Stimulated activated CD4-positive, alpha-beta T cell treated with anti-CD3 and anti-CD28 coated beads, TNF-alpha, amount 100 ng/mL, for 48 hours (primary cell): ENCODE measurements around the gene CDC42EP2.
A peak's percentile ranks its signal among the peaks of the same experiment; 100 is the strongest.
"Not testable (repeated sequence)": the region's sequence is repeated elsewhere in the genome, so short reads cannot be mapped to it uniquely, and the experiment has no call there.

Experiments
- DNase-seq, 3 donors: peaks; one replicate each; pipeline ENCODE4 v3.0.0-alpha.2; 2020; ENCODE audit warnings: low read depth in 3 of 3

CDC42EP2 gene

DNA sequence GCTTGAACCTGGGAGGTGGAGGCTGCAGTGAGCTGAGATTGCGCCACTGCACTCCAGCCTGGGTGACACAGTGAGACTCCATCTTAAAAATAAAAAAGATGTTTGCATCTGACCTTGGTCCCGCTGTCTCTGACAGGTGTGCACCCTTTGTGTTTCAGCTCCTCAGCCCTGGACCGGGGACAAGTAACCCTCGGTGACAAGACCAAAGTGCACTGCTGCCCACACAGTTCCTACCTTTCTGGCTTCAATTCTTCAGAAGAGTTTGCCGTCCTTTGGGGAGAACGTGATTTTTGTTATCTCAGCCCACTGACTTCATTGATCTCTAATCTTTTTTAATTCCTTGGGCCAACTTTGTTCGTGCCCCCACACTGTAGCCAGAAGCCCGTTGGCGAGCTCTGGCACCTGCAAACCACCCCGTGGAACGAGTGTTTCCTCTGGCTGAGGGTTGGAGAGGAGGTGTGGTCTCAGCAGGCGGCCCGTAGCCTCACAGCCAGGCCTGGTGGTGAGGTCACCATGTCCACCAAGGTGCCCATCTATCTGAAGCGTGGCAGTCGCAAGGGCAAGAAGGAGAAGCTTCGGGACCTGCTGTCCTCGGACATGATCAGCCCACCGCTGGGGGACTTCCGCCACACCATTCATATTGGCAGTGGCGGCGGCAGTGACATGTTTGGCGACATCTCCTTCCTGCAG, 5.9 kb downstream of the CDC42EP2 start:
- DNase-seq, result no peak

DNA sequence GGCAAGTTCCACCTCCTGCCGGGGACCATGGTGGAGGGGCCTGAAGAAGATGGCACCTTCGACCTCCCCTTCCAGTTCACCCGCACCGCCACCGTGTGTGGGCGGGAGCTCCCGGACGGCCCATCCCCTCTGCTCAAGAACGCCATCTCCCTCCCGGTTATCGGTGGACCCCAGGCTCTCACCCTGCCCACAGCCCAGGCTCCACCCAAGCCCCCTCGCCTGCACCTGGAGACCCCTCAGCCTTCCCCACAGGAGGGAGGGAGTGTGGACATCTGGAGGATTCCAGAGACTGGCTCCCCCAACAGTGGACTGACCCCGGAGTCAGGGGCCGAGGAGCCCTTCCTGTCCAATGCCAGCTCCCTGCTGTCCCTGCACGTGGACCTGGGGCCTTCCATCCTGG, 6.4 kb downstream of the CDC42EP2 start:
- no peak for DNase-seq

DNA sequence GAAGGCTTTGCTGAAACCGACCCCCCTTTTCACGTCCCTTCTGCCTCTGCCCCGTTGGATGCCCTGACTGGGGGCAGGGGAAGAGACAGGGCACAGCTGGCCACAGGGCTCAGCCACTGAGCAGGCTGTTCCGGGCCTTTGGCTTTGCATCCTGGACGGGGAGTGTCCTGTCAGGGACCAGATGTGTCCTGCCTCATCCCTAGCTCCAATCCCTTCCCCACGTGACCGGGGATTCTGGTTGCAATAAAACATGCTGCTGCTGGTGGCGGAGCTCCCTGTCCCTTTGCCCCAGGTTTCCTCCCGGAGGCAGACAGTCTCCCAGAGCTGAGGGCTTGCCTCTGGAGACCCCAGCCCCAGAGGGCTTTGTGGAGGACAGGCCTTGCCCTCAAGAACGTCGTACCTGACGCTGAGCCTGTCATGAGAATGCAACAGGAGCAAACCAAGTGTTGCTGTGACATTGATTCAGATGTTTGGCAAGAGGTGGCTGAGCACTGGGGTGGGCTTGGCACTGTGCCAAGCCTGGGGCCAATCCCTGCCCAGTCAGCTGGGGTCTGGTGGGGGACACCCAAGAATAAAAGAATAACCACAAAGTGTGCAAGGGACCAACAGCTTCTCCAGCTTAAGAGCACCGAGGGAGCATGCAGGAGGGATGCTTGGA, 7.3 kb downstream of the CDC42EP2 start:
- DNase-seq, result no peak

DNA sequence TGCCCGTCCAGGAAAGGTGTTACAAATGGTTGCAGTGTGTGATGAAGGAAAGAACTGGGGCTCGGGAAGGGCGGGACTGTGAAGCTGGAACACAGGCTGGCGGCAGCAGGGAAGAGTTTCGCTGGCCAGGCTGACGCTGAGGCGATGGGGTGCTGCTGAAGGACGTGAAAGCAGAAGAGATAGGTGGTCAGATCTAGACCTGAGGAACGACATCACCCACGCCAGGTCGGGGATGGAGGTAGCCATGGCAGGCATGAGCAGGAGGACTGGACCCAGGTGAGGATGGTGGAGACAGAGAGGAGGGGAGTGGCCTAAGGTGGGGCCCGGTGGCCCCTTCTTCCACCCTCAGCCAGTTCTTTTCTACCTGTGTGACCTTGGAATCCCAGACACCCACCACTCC, 9.1 kb downstream of the CDC42EP2 start:
- DNase-seq, result no peak

DNA sequence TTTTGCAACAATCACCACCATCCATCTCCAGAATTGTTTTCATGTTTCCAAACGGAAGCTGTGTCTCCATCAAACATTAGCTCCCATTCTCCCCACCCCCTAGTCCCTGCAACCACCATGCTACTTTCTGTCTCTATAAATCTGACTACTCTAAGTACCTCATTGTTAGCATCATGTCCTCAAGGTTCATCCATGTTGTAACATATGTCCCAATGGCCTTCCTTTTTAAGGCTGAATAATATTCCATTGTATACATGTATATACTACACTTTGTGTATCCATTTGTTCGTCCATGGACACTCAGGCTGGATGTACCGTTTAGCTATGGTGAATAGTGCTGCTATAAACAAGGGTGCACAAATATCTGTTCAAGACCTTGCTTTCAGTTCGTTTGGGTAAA, 10.8 kb downstream of the CDC42EP2 start:
- no peak for DNase-seq

DNA sequence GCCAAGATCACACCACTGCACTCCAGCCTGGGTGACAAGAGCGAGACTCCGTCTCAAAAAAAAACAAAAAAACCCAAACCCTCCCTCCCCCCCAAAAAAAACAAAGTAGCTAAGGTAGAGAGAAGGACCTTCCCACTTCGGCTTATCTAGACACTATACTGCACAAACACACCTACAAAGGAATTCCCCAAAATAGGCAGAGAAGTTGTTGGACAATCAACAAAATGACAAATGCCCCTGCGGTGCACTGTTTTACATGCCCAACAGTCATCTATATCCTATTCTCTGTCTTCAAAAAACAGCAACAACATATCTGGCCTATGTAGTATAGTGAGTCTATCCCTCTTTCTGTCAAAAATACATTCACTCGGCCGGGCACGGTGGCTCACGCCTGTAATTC, 12.4 kb downstream of the CDC42EP2 start:
- DNase-seq, result no peak

DNA sequence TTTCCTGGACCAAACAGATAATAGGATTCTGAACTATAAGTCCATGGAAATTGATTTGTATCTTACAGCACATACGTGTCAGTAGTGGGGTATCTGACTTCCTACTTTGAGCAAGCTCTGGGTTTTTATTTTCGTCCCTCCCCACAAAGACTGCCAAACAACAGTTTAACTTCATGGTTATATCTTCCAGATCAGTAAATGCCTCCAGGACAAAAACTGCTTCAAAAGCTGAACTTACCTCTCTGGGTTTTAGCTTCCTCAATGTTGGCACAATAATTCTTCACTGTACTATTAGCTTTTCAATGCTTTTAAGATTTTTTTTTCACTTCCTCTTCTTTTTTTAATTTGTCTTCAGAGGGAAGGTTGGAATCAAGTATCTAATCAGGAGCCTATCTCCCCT, 14.8 kb downstream of the CDC42EP2 start:
- DNase-seq, result no peak

DNA sequence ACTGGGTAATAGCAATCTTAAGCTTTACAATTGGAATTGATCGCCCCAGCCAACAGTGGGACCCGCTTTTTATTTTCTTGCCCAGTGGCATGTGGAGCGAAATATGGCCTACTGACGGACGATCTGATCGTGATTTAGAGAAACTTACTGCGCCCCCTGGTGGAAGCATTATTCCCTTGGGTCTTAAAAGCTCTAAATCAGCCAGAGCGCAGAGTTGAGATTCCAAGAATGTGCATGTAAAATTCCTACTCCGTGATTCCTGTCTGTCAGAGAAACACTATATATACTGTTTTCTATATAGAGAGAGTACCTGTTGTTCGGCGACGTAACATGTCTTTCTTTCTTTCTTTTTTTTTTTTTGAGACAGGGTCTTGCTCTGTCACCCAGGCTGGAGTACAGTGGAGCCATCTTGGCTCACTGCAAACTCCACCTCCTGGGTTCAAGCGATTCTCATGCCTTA, 15.3 kb downstream of the CDC42EP2 start:
- peak; percentile 65 to 91 (median 84) for DNase-seq

DNA sequence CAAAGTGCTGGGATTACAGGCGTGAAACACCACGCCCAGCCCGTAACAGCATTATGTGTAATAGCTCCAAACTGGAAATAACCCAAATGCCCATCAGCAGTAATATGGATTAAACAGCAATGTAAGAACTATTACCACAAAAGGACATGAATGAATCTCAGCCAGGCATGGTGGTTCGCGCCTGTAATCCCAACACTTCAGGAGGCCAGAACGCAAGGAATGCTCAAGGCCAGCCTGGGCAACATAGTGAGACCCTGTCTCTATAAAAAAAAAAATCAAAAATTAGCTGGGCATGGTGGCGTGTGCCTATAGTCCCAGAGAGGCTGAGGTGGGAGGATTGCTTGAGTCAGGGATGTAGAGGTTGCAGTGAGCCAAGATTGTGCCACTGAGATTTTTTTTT, 15.9 kb downstream of the CDC42EP2 start:
- DNase-seq, result no peak

DNA sequence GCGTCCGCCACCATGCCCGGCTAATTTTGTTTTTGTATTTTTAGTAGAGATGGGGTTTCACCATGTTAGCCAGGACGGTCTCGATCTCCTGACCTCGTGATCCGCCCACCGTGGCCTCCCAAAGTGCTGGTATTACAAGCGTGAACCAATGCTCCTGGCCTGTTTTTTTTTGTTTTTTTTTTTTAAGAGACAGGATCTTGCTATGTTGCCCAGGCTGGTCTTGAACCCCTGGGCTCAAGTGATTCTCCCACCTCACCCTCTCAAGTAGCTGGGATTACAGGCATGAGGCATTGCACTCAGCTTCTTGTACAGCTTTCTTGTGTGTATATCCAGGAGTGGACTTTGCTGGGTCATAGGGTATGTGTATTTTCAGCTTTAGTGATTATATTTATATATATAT, 17.9 kb downstream of the CDC42EP2 start:
- DNase-seq, result not testable (repeated sequence)

DNA sequence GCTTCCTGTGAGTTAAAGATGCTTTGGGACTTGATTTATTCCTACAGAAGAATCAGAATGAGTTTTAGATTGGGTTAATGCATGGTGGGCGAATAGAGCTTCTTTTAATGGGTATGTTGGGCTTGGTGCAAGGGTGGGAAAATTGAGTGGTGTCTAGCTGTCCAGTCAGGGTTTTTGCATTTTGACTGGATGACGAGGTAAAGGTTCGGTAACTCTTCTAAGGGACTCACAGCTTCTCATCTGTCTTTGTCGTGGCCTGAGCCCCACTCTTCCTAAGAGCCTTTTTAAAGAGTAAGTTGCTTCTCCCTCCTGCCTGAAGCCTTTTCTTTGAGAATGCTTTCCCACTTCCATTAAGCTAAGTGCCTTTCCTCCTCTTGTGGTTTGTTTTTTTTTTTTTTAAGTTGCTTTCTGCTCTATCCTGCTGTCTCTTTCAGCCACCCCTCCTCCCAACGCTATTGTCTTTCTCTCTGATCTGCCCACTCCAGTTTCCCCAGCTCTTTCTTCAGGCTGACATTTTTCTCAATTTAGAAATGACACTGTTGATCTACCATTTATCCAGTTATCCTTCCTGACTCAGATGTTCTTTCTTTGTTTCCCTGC, 20.1 kb downstream of the CDC42EP2 start:
- DNase-seq, result no peak

DNA sequence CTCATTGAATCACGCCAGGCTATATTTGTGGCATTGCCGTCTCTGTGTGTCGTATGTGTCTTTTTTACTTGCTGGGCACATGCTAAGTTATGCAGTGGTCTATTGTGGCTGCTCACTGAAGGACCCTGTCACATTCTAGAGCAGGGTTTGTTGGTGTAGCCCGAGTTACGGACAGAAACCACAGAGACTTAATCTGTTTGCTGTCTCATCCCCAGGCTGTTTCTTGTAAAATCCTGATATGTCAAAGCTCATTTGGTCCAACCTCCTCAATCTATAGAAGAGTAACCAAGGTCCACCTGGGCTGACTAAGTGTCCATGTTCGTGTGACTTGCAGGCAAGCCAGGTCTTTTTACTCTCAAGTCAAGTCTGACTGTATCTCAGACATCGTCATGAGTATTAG, 24.0 kb downstream of the CDC42EP2 start:
- no peak for DNase-seq

DNA sequence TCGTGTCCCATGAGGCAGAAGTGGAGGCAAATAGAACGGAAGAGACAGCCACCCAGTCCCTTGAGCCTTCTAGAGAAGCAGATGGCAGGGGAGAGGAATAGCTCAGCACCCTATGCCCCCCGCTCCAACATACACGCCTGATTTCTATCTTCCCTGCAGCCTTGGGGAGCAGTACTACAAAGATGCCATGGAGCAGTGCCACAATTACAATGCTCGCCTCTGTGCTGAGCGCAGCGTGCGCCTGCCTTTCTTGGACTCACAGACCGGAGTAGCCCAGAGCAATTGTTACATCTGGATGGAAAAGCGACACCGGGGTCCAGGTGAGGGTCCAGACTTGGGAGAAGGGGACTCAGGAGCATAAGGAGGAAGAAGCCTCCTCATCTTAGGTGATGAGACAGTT, 25.6 kb downstream of the CDC42EP2 start:
- DNase-seq, result no peak

DNA sequence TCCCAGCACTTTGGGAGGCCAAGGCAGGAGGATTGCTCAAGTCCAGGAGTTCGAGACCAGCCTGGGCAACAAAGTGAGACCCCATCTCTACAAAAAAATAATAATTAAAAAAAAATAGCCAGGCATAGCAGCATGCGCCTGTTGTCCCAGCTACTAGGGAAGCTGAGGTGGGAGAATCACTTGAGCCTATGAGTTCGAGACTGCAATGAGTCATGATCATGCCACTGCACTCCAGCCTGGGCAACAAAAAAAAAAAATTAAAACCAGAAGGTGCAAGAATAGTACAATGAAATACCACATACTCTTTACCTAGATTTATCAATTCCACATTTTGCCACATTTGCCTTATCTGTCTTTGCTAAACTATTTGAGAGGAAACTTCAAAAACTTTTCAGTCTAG, 27.2 kb downstream of the CDC42EP2 start:
- no peak for DNase-seq

DNA sequence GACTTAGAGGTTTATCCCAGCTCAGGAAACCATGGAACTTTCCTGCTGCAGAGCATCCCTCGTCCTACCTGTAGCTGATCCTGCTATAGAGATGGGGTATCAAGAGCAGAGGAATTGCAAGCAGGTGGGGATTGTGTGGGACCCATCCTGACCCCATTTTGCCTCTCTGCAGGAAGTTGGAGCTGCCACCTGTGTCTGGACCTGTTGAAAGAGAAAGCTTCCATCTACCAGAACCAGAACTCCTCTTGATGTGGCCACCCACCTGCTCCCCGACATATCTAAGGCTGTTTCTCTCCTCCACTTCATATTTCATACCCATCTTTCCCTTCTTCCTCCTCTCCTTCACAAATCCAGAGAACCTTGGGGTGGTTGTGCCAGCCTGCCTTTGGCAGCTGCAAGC, 36.8 kb downstream of the CDC42EP2 start:
- DNase-seq, result no peak

DNA sequence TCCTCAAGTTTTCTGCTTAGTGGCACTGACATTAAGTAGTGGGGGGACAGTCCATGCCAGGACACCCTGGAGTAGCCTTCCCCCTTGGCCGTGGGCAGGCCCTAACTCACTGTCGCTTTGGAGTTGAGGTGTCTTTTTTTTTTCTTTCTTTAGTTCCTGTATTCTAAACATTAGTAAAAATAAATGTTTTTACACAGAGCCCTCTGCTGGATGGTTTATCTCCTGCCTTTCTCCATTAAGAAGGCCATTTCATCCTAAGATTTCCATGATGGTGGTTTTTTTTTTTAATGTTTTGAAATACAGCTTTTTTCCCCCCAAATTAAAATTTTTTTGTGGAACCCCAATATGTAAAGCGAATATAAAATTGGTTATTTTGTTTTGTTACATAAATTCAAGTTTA, 38.1 kb downstream of the CDC42EP2 start:
- no peak for DNase-seq

DNA sequence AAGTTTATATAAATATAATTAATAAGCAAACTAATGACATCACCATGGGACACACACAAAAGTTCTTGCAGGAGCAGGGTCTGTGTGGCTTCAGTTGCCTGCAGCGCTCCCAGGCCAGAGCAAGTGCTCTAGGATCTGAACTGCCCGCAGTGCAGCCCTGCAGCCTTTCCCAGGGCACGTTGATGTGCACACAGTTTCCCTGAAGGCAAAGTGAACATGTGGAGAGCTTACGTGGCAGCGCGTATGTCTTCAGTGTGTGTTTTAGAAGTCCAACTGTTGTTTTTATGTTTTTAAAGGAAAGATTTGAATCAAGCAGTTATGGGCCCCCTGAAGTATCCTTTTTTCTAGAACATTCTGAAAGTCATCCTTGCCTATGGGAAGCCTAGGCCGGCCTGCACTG, 38.7 kb downstream of the CDC42EP2 start:
- DNase-seq, result no peak

DNA sequence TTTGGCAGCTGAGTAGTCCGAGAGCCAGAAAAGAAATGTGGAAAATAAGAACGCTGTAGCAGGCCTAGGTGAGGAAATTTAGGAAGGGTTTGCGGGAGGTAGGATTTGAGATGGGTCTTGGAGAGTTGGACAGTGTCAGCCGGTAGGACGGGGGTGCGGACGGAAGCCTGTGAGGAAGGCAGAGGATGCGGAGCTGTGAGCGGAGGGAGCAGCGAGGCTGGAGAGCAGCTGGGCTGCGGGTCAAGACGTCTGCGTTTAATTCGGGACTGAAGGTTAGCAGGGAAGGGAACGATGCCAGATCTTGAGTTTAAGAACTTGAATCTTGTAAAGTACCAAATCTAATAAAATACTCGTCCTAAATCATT, 39.2 kb downstream of the CDC42EP2 start:
- DNase-seq, result no peak

DNA sequence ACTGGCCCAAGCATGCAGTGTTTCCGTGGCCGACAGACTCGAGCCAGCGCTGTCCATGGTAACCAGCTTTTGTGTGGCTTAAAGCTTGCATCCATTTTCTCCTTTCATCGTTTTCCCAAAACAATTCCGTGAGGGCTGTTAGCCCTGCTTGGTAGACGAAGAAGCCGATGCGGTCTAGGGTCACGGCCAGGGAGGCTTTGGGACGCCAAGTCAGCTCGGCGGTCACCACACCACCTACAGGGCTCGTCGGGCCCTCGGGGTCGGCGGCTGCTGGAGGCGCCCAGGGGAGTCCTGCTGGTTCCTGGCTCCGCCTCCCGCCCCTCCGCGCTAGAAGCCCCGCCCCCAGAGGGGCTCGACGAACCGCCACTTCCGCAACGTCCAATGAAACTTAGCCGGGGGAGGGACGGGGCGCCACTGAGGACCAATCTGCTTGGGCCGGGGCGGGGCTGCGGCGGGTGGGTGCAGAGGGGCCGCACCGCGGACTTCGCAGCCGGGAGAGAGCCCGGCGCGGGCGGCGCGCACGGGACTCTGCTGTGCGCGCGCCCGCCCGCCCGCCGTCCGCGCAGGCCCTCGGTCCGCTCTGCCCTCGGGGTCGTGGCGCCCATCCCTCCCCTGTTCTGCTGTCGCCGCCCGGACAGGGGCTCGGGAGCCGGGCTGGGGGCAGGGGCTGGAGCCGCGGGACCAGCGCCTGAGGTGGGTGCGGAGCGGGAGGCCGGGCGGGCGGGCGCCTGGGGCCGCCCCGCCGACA, 39.8 kb downstream of the CDC42EP2 start, which contains the start of gene TIGD3:
Gene TIGD3 (plus strand): TSS at position 487 of the 748 bp plus-strand sequence. CDS start 1,058 bp downstream, outside the sequence.
- DNase-seq, result peak; percentile 93 to 98 (median 95)

DNA sequence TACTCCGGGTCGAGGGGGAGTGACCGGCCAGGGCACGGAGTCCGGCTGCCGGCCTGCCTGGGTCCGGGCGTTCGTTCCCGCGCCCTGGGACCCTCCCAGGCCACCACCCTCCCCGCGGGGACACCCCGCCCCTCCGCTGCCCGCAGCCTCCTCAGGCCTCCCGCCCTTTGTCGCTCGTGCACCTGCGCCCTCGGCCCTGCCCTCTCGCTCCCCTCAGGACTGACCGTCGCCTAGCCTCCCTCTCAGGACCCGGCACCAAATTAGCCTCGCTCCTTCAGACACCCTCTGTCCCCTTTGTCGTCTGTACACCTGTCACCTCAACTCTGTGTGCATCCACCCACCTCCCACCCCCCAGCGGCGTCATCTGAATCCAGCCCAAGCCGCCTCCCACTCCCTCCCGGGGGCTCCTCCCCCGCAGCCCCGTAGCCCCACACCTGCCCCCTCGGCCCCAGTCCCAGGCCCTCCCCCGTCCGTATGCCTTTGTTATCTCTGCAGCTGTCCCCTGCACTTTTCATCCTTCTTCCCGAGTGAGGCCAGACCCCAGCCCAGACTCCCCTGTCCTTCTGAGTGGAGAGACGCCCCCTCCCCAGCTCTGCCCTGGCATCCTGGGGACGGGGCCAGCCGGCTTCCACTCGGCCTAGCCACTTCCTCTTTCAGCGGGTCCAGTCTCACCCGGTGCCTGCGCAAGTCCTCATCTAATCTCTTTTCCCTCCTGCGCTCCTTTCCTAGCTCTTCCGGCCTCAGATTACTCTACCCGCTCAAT, 40.5 kb downstream of the CDC42EP2 start:
- peak in 1 of 3 donors; percentile 35 for DNase-seq

DNA sequence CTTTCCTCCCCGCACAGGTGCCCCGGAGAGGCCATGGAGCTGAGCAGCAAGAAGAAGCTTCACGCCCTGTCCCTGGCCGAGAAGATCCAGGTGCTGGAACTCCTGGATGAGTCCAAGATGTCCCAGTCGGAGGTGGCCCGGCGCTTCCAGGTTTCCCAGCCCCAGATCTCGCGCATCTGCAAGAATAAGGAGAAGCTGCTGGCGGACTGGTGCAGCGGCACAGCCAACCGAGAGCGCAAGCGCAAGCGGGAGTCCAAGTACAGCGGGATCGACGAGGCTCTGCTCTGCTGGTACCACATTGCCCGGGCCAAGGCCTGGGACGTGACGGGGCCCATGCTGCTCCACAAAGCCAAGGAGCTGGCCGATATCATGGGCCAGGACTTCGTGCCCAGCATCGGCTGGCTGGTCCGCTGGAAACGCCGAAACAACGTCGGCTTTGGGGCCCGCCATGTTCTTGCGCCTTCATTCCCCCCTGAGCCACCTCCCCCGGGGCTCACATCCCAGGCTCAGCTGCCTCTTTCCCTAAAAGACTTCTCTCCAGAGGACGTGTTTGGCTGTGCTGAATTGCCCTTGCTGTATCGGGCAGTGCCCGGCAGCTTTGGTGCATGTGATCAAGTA, 41.2 kb downstream of the CDC42EP2 start:
- DNase-seq, result no peak
